ENCODE results near the gene GTPBP2. TPM values are rescaled to one million over a fixed set of nuclear protein-coding genes. Genes with fewer than 3 reads are reported as not detected.

GTPBP2 gene
- polyA plus RNA-seq, 3 donors: 3.6 to 120 (median 4.9) TPM

DNA sequence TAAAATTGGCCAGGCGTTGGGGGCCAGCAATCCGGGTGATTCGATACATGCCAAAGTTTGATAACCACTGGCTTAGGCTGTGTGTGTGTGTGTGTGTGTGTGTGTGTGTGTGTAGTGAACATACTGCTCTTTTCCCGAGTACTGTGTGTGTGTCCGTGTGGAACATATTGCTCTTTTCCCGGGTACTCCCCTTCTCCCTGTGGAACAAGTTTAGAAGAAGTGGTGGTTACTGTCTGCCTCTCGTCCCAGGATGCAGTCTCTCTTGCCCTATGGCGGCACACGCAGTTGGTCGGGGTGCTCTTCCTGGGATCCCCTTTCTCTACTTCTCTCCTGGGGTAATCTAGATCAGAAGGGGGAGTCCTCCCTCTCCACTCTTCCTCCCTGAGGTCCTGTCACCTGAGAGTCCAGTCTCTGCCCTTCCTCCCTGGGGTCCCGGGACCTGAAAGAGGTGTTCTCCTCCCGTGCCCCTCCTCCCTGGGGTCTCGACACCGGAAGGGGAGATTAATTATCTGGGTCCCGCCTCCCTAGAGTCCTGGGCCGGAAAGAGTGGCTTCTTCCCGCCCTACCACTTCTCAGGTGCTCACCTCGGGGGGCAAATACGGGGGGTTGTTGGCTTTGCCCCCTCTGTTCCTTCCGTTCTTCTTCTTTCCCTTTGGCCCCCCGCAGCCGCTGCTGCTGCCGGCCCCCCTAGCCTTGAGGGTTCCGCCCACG lies 516 bp downstream of the GTPBP2 start:
- Histone ChIP-seq H3K27ac (ENCODE audit: low read depth in 1 of 2, low read length in 2 of 2) (peak overlapping the region; percentile 75 to 94), H3K79me2 (ENCODE audit: insufficient read depth, low read length) (peaks cover 33% of the 10 kb centered on the region), H2AFZ (ENCODE audit: insufficient read depth, low read depth, low read length, poor library complexity, severe bottlenecking) (peak overlapping the region; percentile 75), H3K4me1 (ENCODE audit: control insufficient read depth in 1 of 2, insufficient read depth in 2 of 2, low read length in 2 of 2) (peaks cover 51 to 58% of the 10 kb centered on the region in 2 donors), H3K4me3 (replicated peaks in 1 of 3; ENCODE audit: low read depth in 2 of 3, low read length in 3 of 3) (peak overlapping the region; percentile 95 to 99 (median 98)), H3K9ac (ENCODE audit: insufficient read depth, low read length, poor library complexity, severe bottlenecking) (peak overlapping the region; percentile 85), H3K36me3 (replicated peaks in 1 of 2; ENCODE audit: control insufficient read depth in 1 of 2, insufficient read depth in 2 of 2, low read length in 2 of 2) (peaks cover 27% of the 10 kb centered on the region in 2 donors), H3K4me2 (replicated peaks; ENCODE audit: extremely low read depth, low read length, poor library complexity, severe bottlenecking) (peak overlapping the region; percentile 86), H4K20me1 (ENCODE audit: insufficient read depth, low read length) (peaks cover 32% of the 10 kb centered on the region), H3K9me3 (replicated peaks in 1 of 2; ENCODE audit: control insufficient read depth in 1 of 2, insufficient read depth in 1 of 2, low read length in 2 of 2) (no peaks in the 10 kb centered on the region), H3K27me3 (ENCODE audit: control insufficient read depth in 2 of 2, insufficient read depth in 2 of 2, low read length in 2 of 2) (no peaks in the 10 kb centered on the region)
- Mint-ChIP-seq H3K36me3 (peaks cover 28 to 34% of the 10 kb centered on the region in 2 donors), H3K27me3 (ENCODE audit: low read depth in 3 of 3) (peaks cover 0 to 1% (median 0%) of the 10 kb centered on the region in 3 donors), H3K27ac (peak overlapping the region; percentile 93 to 99 (median 98)), H3K4me1 (peaks cover 43% of the 10 kb centered on the region), H3K4me3 (peak overlapping the region; percentile 93 to 96), H3K9me3 (no peaks in the 10 kb centered on the region)
- peak in 2 of 3 donors; percentile 7 to 28 for DNase-seq
- intact Hi-C loops (cut with micrococcal nuclease): loop anchor here (5.0 kb wide), 2 partner anchors 51 to 619 kb away; partner anchors contain the start of genes HSP90AB1 (in 1 of the 2), POLH (in 1 of the 2) and XPO5 (in 1 of the 2)
- TF ChIP-seq CTCF (IDR thresholded peaks at IDR 0.05): no peak
- WGBS (ENCODE audit: insufficient coverage): 0% methylated on average over 5 of the region's 25 CpGs

- Histone ChIP-seq H3K27ac (ENCODE audit: low read depth in 1 of 2, low read length in 2 of 2) (peak overlapping the region; percentile 69 to 85), H3K9me3 (replicated peaks in 1 of 2; ENCODE audit: control insufficient read depth in 1 of 2, insufficient read depth in 1 of 2, low read length in 2 of 2) (no peaks in the 10 kb centered on the region), H3K4me3 (replicated peaks in 1 of 3; ENCODE audit: low read depth in 2 of 3, low read length in 3 of 3) (peak overlapping the region in 1 of 3 experiments; percentile 95), H4K20me1 (ENCODE audit: insufficient read depth, low read length) (peaks cover 38% of the 10 kb centered on the region), H3K4me2 (replicated peaks; ENCODE audit: extremely low read depth, low read length, poor library complexity, severe bottlenecking) (peak overlapping the region; percentile 86), H3K36me3 (replicated peaks in 1 of 2; ENCODE audit: control insufficient read depth in 1 of 2, insufficient read depth in 2 of 2, low read length in 2 of 2) (peaks cover 38 to 41% of the 10 kb centered on the region in 2 donors), H3K9ac (ENCODE audit: insufficient read depth, low read length, poor library complexity, severe bottlenecking) (peak overlapping the region; percentile 85), H3K79me2 (ENCODE audit: insufficient read depth, low read length) (peaks cover 39% of the 10 kb centered on the region), H3K4me1 (ENCODE audit: control insufficient read depth in 1 of 2, insufficient read depth in 2 of 2, low read length in 2 of 2) (peaks cover 44 to 52% of the 10 kb centered on the region in 2 donors), H2AFZ (ENCODE audit: insufficient read depth, low read depth, low read length, poor library complexity, severe bottlenecking) (no peak overlapping the region), H3K27me3 (ENCODE audit: control insufficient read depth in 2 of 2, insufficient read depth in 2 of 2, low read length in 2 of 2) (no peaks in the 10 kb centered on the region)
- H3K9me3 Mint-ChIP-seq: no peaks in the 10 kb centered on the region
- peak overlapping the region; percentile 94 to 99 (median 98) for H3K27ac Mint-ChIP-seq
- H3K4me3 Mint-ChIP-seq: peak overlapping the region; percentile 43 to 85
- peak; percentile 88 to 94 (median 92) for DNase-seq
- H3K36me3 Mint-ChIP-seq: peaks cover 41 to 47% of the 10 kb centered on the region in 2 donors
- WGBS (ENCODE audit: insufficient coverage): 10% methylated on average over 2 of the region's 5 CpGs
- TF ChIP-seq CTCF (IDR thresholded peaks at IDR 0.05): no peak
- H3K27me3 Mint-ChIP-seq (ENCODE audit: low read depth in 3 of 3): peaks cover 0 to 1% (median 0%) of the 10 kb centered on the region in 3 donors
- intact Hi-C loops (cut with micrococcal nuclease): loop anchor here (5.0 kb wide), 2 partner anchors 50 to 620 kb away; partner anchors contain the start of genes HSP90AB1 (in 1 of the 2), POLH (in 1 of the 2) and XPO5 (in 1 of the 2)
- peaks cover 42% of the 10 kb centered on the region for H3K4me1 Mint-ChIP-seq
Measured at GRCh38 chr6:43627008-43627825, 1.8 kb downstream of the GTPBP2 start.
